GM21423 (cell line): ENCODE measurements around the gene NUP188.

Experiments used
- ATAC-seq: cut with Tn5 transposase; IDR thresholded peaks from one replicate; pipeline ENCODE4 v1.9.1; 2021; ENCODE audit warnings: mild to moderate bottlenecking, moderate library complexity; ENCODE audit not compliant: unreplicated experiment

Gene NUP188

GRCh38 chr9:128947527-128948301 is at the start of gene NUP188, which contains the start of gene DOLK:
NUP188 (plus strand) TSS chr9:128947699; CDS start chr9:128947720, 21 bp downstream.
DOLK (minus strand) TSS chr9:128947603; CDS start chr9:128947303, 300 bp downstream.
- ATAC-seq: peak; percentile 83

GRCh38 chr9:128898382-128898781 is 49.1 kb upstream of the NUP188 start:
- ATAC-seq: no peak

- no peak for ATAC-seq
These were observed 48.5 kb upstream of the NUP188 start for GRCh38 chr9:128898845-128899565.

GRCh38 chr9:128899566-128900322 is 47.8 kb upstream of the NUP188 start:
- no peak for ATAC-seq

- no peak for ATAC-seq
These were observed 46.1 kb upstream of the NUP188 start for GRCh38 chr9:128901379-128901778.

GRCh38 chr9:128901822-128902221 is 45.7 kb upstream of the NUP188 start:
- no peak for ATAC-seq

- peak; percentile 85 for ATAC-seq
These were observed 45.0 kb upstream of the NUP188 start for GRCh38 chr9:128902351-128903078.

GRCh38 chr9:128903079-128903461 is 44.4 kb upstream of the NUP188 start:
- no peak for ATAC-seq

- no peak for ATAC-seq
These were observed 43.5 kb upstream of the NUP188 start for GRCh38 chr9:128903871-128904620.

- ATAC-seq: no peak
These were observed 41.5 kb upstream of the NUP188 start for GRCh38 chr9:128905964-128906363.

- no peak for ATAC-seq
These were observed 40.8 kb upstream of the NUP188 start for GRCh38 chr9:128906741-128907140.

GRCh38 chr9:128908372-128908771 is 39.1 kb upstream of the NUP188 start:
- ATAC-seq: no peak

GRCh38 chr9:128909859-128910258 is 37.6 kb upstream of the NUP188 start:
- ATAC-seq: no peak

- no peak for ATAC-seq
These were observed 36.6 kb upstream of the NUP188 start for GRCh38 chr9:128910906-128911305.

GRCh38 chr9:128911529-128912035 is 35.9 kb upstream of the NUP188 start:
- ATAC-seq: no peak

- no peak for ATAC-seq
These were observed 35.1 kb upstream of the NUP188 start for GRCh38 chr9:128912270-128912853.

- no peak for ATAC-seq
These were observed 34.2 kb upstream of the NUP188 start for GRCh38 chr9:128913048-128913900.

- ATAC-seq: no peak
These were observed 33.3 kb upstream of the NUP188 start for GRCh38 chr9:128913995-128914772.
